Activated CD8-positive, alpha-beta T cell treated with anti-CD3 and anti-CD28 coated beads for 36 hours (primary cell): Measurements from ENCODE around the gene TANGO6. TPM values are rescaled to one million over a fixed set of nuclear protein-coding genes. Genes with fewer than 3 reads are reported as not detected.

Source experiments
- ATAC-seq: fragments of 200-7000 bp; cut with Tn5 transposase; one replicate; pipeline ENCODE4 v1.10.0; 2021; ENCODE audit warnings: mild to moderate bottlenecking, moderate library complexity
- CTCF ChIA-PET: fragments of 350-600 bp; sonication (Branson Sonifier 250); formaldehyde crosslinking; loops from one replicate; lab custom pipeline; 2021; ENCODE audit warnings: antibody characterized with exemption; lab: Charles Lee
- POLR2A ChIA-PET: fragments of 350-600 bp; sonication (Branson Sonifier 250); formaldehyde crosslinking; loops from one replicate; lab custom pipeline; 2021; ENCODE audit warnings: antibody characterized with exemption; lab: Charles Lee
- DNase-seq: peaks from one replicate; pipeline ENCODE4 v3.0.0-alpha.2; 2020
- H3K27ac Mint-ChIP-seq: one replicate; pipeline ENCODE4 v1.8.0; 2021; ENCODE audit warnings: mild to moderate bottlenecking, mixed read lengths
- H3K27me3 Mint-ChIP-seq: one replicate; pipeline ENCODE4 v1.8.0; 2021; ENCODE audit warnings: mixed read lengths
- H3K36me3 Mint-ChIP-seq: one replicate; pipeline ENCODE4 v1.8.0; 2021; ENCODE audit warnings: low read depth, mixed read lengths
- H3K4me1 Mint-ChIP-seq: one replicate; pipeline ENCODE4 v1.8.0; 2021; ENCODE audit warnings: low read depth, mixed read lengths
- H3K4me3 Mint-ChIP-seq: one replicate; pipeline ENCODE4 v1.8.0; 2021; ENCODE audit warnings: mild to moderate bottlenecking, moderate library complexity, mixed read lengths
- H3K9me3 Mint-ChIP-seq: one replicate; pipeline ENCODE4 v1.8.0; 2021; ENCODE audit warnings: mixed read lengths
- CTCF ChIP-seq: fragments of 200-600 bp; IDR thresholded peaks from one replicate; pipeline ENCODE4 v1.8.0; 2022; ENCODE audit warnings: antibody characterized with exemption, mild to moderate bottlenecking
- intact Hi-C: fragments of 100-400 bp; cut with micrococcal nuclease; formaldehyde crosslinking; loops from one replicate; pipeline ENCODE4 v1.10.0; 2022
- total RNA-seq, 2 experiments: library from RNA; stranded (reverse); gene quantifications; one replicate each; pipeline ENCODE4 v1.2.3, GENCODE V29; 2021

Gene TANGO6
- total RNA-seq, 2 experiments from 2014 or later, result 23.0 to 27.0 TPM

- no peaks in the 10 kb centered on the region for H3K27me3 Mint-ChIP-seq
- peaks cover 10% of the 10 kb centered on the region for H3K36me3 Mint-ChIP-seq
- ATAC-seq (no peak), DNase-seq (no peak)
- H3K4me1 Mint-ChIP-seq, result no peaks in the 10 kb centered on the region
- no peak overlapping the region for H3K4me3 Mint-ChIP-seq
- H3K9me3 Mint-ChIP-seq, result no peaks in the 10 kb centered on the region
- POLR2A ChIA-PET, result no interaction called here
- intact Hi-C loops, result no loop called here
- TF ChIP-seq CTCF, result no peak
- CTCF ChIA-PET, result interaction anchor here (0.6 to 1.5 kb wide), 2 partner anchors 209 to 254 kb away, joined by 3 to 4 read pairs; no protein-coding TSS in a partner anchor
- no peak overlapping the region for H3K27ac Mint-ChIP-seq
Observed at GRCh38 chr16:68909099-68909733, 65.9 kb downstream of the TANGO6 start.

- peaks cover 8% of the 10 kb centered on the region for H3K36me3 Mint-ChIP-seq
- ATAC-seq (no peak), DNase-seq (no peak)
- no peak overlapping the region for H3K27ac Mint-ChIP-seq
- POLR2A ChIA-PET, result no interaction called here
- H3K9me3 Mint-ChIP-seq, result no peaks in the 10 kb centered on the region
- no peak for TF ChIP-seq CTCF
- intact Hi-C loops, result no loop called here
- no peak overlapping the region for H3K4me3 Mint-ChIP-seq
- H3K27me3 Mint-ChIP-seq, result no peaks in the 10 kb centered on the region
- no peaks in the 10 kb centered on the region for H3K4me1 Mint-ChIP-seq
- CTCF ChIA-PET, result interaction anchor here (0.8 to 1.5 kb wide), 2 partner anchors 208 to 213 kb away, joined by 3 to 4 read pairs; no protein-coding TSS in a partner anchor
Observed at GRCh38 chr16:68910051-68910450, 66.7 kb downstream of the TANGO6 start.

GRCh38 chr16:68915589-68915988, 72.3 kb downstream of the TANGO6 start:
- POLR2A ChIA-PET, result no interaction called here
- H3K9me3 Mint-ChIP-seq, result no peaks in the 10 kb centered on the region
- ATAC-seq (no peak), DNase-seq (no peak)
- peaks cover 9% of the 10 kb centered on the region for H3K36me3 Mint-ChIP-seq
- H3K27ac Mint-ChIP-seq, result no peak overlapping the region
- H3K27me3 Mint-ChIP-seq, result no peaks in the 10 kb centered on the region
- intact Hi-C loops, result no loop called here
- no peak overlapping the region for H3K4me3 Mint-ChIP-seq
- CTCF ChIA-PET, result no interaction called here
- no peaks in the 10 kb centered on the region for H3K4me1 Mint-ChIP-seq
- TF ChIP-seq CTCF, result no peak

GRCh38 chr16:68917541-68917940, 74.2 kb downstream of the TANGO6 start:
- Mint-ChIP-seq H3K27me3 (no peaks in the 10 kb centered on the region), H3K4me1 (no peaks in the 10 kb centered on the region), H3K36me3 (peaks cover 18% of the 10 kb centered on the region), H3K27ac (no peak overlapping the region), H3K4me3 (no peak overlapping the region), H3K9me3 (no peaks in the 10 kb centered on the region)
- ATAC-seq (no peak), DNase-seq (no peak)
- TF ChIP-seq CTCF, result no peak
- CTCF ChIA-PET, result interaction anchor here (1.3 kb wide), 1 partner anchor 196 kb away, joined by 4 read pairs; no protein-coding TSS in a partner anchor
- POLR2A ChIA-PET, result no interaction called here
- intact Hi-C loops, result no loop called here

GRCh38 chr16:68920349-68920748, 77.0 kb downstream of the TANGO6 start:
- no peak for TF ChIP-seq CTCF
- H3K27ac Mint-ChIP-seq, result no peak overlapping the region
- H3K4me1 Mint-ChIP-seq, result no peaks in the 10 kb centered on the region
- H3K27me3 Mint-ChIP-seq, result no peaks in the 10 kb centered on the region
- intact Hi-C loops, result no loop called here
- H3K9me3 Mint-ChIP-seq, result no peaks in the 10 kb centered on the region
- CTCF ChIA-PET, result interaction anchor here (0.6 to 1.2 kb wide), 2 partner anchors 204 to 337 kb away, joined by 4 to 5 read pairs; no protein-coding TSS in a partner anchor
- peaks cover 27% of the 10 kb centered on the region for H3K36me3 Mint-ChIP-seq
- POLR2A ChIA-PET, result no interaction called here
- H3K4me3 Mint-ChIP-seq, result no peak overlapping the region
- no peak for ATAC-seq
- DNase-seq, result no peak
